Fibroblast of lung (primary cell): ENCODE data around the gene KDM1A. TPM values are rescaled to one million over a fixed set of nuclear protein-coding genes. Genes with fewer than 3 reads are reported as not detected.

ENCODE experiments used
- DNase-seq, 2 donors: peaks; one replicate each; pipeline versions ENCODE4 v3.0.0 to v3.0.0-alpha.2; 2010; ENCODE audit warnings: low read depth in 2 of 2
- H2AFZ ChIP-seq: 2 replicates; pipeline ENCODE4 v1.5.1; 2012; ENCODE audit warnings: low read length, control low read depth, inconsistent platforms
- H3K27ac ChIP-seq: 2 replicates; pipeline ENCODE4 v1.5.1; 2011; ENCODE audit warnings: low read length, control low read depth; ENCODE audit not compliant: insufficient read depth
- H3K27me3 ChIP-seq: 2 replicates; pipeline ENCODE4 v1.5.1; 2011; ENCODE audit warnings: mild to moderate bottlenecking, low read length; ENCODE audit not compliant: control insufficient read depth, insufficient read depth
- H3K36me3 ChIP-seq: 2 replicates; pipeline ENCODE4 v1.5.1; 2011; ENCODE audit warnings: low read length; ENCODE audit not compliant: control insufficient read depth, insufficient read depth
- H3K4me1 ChIP-seq: 2 replicates; pipeline ENCODE4 v1.5.1; 2011; ENCODE audit warnings: low read length; ENCODE audit not compliant: control insufficient read depth, insufficient read depth; ENCODE audit errors: extremely low read depth
- H3K4me2 ChIP-seq: 2 replicates; pipeline ENCODE4 v1.5.1; 2011; ENCODE audit warnings: low read length, control low read depth; ENCODE audit not compliant: insufficient read depth; ENCODE audit errors: extremely low read depth
- H3K4me3 ChIP-seq, 4 experiments: fragments of 200-600 bp in 1 of 4; sonication (generic) in 1 of 4; replicated peaks in 1 of 4; 2 replicates each; pipeline ENCODE4 v1.5.1; 2011 to 2016; ENCODE audit warnings: low read length in 4 of 4, low read depth in 3 of 4, mild to moderate bottlenecking in 3 of 4, control low read depth in 2 of 4, inconsistent platforms in 1 of 4, mixed read lengths in 1 of 4; ENCODE audit not compliant: insufficient read depth in 1 of 4; ENCODE audit errors: control extremely low read depth in 1 of 4
- H3K79me2 ChIP-seq: 2 replicates; pipeline ENCODE4 v1.5.1; 2012; ENCODE audit warnings: mild to moderate bottlenecking, low read length, inconsistent platforms; ENCODE audit not compliant: control insufficient read depth, insufficient read depth
- H3K9ac ChIP-seq: 2 replicates; pipeline ENCODE4 v1.5.1; 2011; ENCODE audit warnings: mild to moderate bottlenecking, low read length, control low read depth; ENCODE audit not compliant: insufficient read depth
- H3K9me3 ChIP-seq: 2 replicates; pipeline ENCODE4 v1.5.1; 2012; ENCODE audit warnings: low read depth, low read length; ENCODE audit not compliant: control insufficient read depth, insufficient read depth
- H4K20me1 ChIP-seq: 2 replicates; pipeline ENCODE4 v1.5.1; 2011; ENCODE audit warnings: low read length; ENCODE audit not compliant: control insufficient read depth, insufficient read depth; ENCODE audit errors: extremely low read depth
- EZH2 ChIP-seq: IDR thresholded peaks from 2 replicates; pipeline ENCODE4 v1.5.1; 2012; ENCODE audit warnings: low read length, control low read depth, mild to moderate bottlenecking; ENCODE audit errors: missing control alignments
- polyA plus RNA-seq, 2 donors: library from polyadenylated mRNA; depleted of rRNA in 1 of 2; stranded (reverse) in 1 of 2; unstranded in 1 of 2; fragments of >200 nt; gene quantifications; 2 replicates each; pipeline ENCODE4 v1.2.1, GENCODE V29; 2011 to 2012; ENCODE audit warnings: missing spikeins in 1 of 2
- total RNA-seq: library from RNA; depleted of rRNA; stranded (reverse); fragments of >200 nt; gene quantifications from 2 replicates; pipeline ENCODE4 v1.2.1, GENCODE V29; 2014
- TF ChIP-seq, protein P1 (sequence below), 2 donors: IDR thresholded peaks in 1 of 2; conservative IDR thresholded peaks in 1 of 2; 1 replicate in 1 of 2; 2 replicates in 1 of 2; pipeline ENCODE4 v1.5.1; 2011 to 2012; ENCODE audit warnings: low read length in 2 of 2, control low read depth in 1 of 2, inconsistent platforms in 1 of 2, low read depth in 1 of 2, mild to moderate bottlenecking in 1 of 2

The KDM1A gene
- total and polyA plus RNA-seq, 2 donors (not counting 1 experiment from before 2014, with no cell fraction given) = 72.0 to 72.4 TPM

DNA sequence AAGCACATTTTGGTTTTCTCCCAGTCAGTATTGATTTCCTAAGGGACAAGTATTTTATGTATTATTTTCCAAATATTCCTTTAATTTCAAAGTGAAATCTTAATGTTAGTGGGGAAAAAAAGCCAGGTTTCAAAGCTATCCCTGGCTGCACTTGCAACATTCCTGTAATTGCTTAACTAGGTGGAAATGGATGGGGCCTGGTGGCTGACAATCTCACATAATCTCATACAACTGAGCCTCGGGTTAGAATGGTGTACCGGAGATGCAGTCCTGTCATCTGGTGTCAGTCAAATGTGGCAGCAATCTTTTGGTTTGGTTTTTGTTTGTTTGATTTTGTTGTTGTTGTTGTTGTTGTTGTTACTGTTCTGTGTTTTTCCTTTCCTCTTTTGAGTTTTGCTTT lies 46.1 kb downstream of the KDM1A start:
- Histone ChIP-seq H3K27me3 (no peaks in the 10 kb centered on the region), H4K20me1 (no peaks in the 10 kb centered on the region), H2AFZ (no peak overlapping the region), H3K4me2 (no peak overlapping the region), H3K9me3 (no peaks in the 10 kb centered on the region), H3K79me2 (no peaks in the 10 kb centered on the region), H3K36me3 (peaks cover 4% of the 10 kb centered on the region), H3K9ac (no peak overlapping the region), H3K27ac (no peak overlapping the region), H3K4me1 (no peaks in the 10 kb centered on the region), H3K4me3 (no peak overlapping the region)
- TF ChIP-seq EZH2 = no peak
- TF ChIP-seq, protein P1, sequence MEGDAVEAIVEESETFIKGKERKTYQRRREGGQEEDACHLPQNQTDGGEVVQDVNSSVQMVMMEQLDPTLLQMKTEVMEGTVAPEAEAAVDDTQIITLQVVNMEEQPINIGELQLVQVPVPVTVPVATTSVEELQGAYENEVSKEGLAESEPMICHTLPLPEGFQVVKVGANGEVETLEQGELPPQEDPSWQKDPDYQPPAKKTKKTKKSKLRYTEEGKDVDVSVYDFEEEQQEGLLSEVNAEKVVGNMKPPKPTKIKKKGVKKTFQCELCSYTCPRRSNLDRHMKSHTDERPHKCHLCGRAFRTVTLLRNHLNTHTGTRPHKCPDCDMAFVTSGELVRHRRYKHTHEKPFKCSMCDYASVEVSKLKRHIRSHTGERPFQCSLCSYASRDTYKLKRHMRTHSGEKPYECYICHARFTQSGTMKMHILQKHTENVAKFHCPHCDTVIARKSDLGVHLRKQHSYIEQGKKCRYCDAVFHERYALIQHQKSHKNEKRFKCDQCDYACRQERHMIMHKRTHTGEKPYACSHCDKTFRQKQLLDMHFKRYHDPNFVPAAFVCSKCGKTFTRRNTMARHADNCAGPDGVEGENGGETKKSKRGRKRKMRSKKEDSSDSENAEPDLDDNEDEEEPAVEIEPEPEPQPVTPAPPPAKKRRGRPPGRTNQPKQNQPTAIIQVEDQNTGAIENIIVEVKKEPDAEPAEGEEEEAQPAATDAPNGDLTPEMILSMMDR (conservative IDR thresholded peaks at IDR 0.05 in 1 of 2, IDR thresholded peaks at IDR 0.05 in 1 of 2; ENCODE audit: low read depth in 1 of 2, low read length in 2 of 2) = no peak
- no peak for DNase-seq

DNA sequence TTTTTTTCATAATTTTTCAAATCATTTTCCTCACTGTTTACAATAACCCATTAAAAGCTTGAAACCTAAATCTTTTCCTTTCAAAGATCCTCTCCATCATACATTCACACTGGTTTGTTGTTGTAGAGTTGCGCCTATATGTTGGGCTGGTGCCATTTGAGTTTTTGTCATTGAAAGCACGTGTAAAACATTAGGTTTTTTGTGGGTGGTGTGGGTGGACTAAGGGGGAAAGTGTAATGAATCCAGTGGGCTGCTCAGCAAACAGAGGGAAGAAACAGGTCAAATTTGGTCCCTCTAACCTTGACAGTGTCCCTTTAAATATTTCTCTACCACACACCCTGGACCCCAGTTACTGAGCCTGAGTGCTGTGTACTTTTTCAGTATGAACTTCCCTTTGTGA lies 46.8 kb downstream of the KDM1A start:
- Histone ChIP-seq H4K20me1 (no peaks in the 10 kb centered on the region), H3K27me3 (no peaks in the 10 kb centered on the region), H3K4me3 (no peak overlapping the region), H3K9ac (no peak overlapping the region), H2AFZ (no peak overlapping the region), H3K4me2 (no peak overlapping the region), H3K79me2 (no peaks in the 10 kb centered on the region), H3K27ac (no peak overlapping the region), H3K4me1 (no peaks in the 10 kb centered on the region), H3K36me3 (peaks cover 4% of the 10 kb centered on the region), H3K9me3 (no peaks in the 10 kb centered on the region)
- TF ChIP-seq, protein P1 (conservative IDR thresholded peaks at IDR 0.05 in 1 of 2, IDR thresholded peaks at IDR 0.05 in 1 of 2; ENCODE audit: low read depth in 1 of 2, low read length in 2 of 2) = no peak
- no peak for TF ChIP-seq EZH2
- no peak for DNase-seq

- Histone ChIP-seq H4K20me1 (no peaks in the 10 kb centered on the region), H3K9me3 (no peaks in the 10 kb centered on the region), H3K4me2 (no peak overlapping the region), H3K79me2 (no peaks in the 10 kb centered on the region), H3K36me3 (peaks cover 4% of the 10 kb centered on the region), H3K4me1 (no peaks in the 10 kb centered on the region), H2AFZ (no peak overlapping the region), H3K9ac (no peak overlapping the region), H3K27ac (no peak overlapping the region), H3K27me3 (no peaks in the 10 kb centered on the region), H3K4me3 (no peak overlapping the region)
- no peak for DNase-seq
- TF ChIP-seq, protein P1 (conservative IDR thresholded peaks at IDR 0.05 in 1 of 2, IDR thresholded peaks at IDR 0.05 in 1 of 2; ENCODE audit: low read depth in 1 of 2, low read length in 2 of 2) = no peak
- no peak for TF ChIP-seq EZH2
Measured at GRCh38 chr1:23069149-23069548, 49.9 kb downstream of the KDM1A start.
